Measurements from ENCODE around the gene CLTB.

Gene CLTB

DNA sequence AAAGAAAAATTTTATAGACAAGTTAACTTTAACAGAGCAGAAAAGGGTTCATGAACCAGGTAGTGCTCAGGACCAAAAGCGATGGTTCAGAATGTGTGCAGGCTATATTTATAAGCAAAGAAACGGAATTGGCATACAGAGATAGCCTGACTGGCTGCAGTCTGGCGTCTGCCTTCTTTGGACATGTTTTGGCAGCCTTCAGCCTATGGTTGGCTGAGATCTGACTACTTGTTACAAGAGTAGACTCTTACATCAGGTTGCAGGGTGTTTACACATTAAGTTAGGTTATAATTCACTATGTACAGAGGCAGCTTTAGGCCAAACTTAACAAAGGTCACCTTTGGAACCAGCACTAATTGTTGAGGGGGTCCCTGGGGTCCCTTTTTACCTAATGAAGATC, 34.9 kb downstream of the CLTB start:
- H3K27ac ChIP-seq: no peak overlapping the region
- TF ChIP-seq ZFX (IDR thresholded peaks at IDR 0.05; ENCODE audit: borderline replicate concordance): no peak
- TF ChIP-seq, protein P1, sequence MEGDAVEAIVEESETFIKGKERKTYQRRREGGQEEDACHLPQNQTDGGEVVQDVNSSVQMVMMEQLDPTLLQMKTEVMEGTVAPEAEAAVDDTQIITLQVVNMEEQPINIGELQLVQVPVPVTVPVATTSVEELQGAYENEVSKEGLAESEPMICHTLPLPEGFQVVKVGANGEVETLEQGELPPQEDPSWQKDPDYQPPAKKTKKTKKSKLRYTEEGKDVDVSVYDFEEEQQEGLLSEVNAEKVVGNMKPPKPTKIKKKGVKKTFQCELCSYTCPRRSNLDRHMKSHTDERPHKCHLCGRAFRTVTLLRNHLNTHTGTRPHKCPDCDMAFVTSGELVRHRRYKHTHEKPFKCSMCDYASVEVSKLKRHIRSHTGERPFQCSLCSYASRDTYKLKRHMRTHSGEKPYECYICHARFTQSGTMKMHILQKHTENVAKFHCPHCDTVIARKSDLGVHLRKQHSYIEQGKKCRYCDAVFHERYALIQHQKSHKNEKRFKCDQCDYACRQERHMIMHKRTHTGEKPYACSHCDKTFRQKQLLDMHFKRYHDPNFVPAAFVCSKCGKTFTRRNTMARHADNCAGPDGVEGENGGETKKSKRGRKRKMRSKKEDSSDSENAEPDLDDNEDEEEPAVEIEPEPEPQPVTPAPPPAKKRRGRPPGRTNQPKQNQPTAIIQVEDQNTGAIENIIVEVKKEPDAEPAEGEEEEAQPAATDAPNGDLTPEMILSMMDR (IDR thresholded peaks at IDR 0.05): no peak

DNA sequence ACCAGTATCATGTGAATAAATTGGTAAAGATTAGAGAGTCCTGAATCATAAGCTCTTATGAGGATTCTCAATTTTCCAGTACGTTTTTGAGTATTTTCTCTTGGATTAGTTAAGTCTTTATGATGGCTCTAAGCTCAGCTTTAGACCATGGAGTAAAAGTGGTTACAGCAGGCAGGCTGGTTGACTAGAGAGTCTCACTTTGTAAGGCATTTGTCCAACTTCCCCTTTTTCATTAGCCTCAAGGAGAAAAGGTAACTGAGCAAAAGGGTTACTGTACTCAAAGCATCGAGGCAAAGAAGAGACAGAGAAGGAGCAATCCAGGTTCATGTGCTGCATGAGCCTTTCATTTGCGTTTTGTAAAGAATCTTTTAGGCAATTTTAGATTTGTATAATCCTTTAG, 36.5 kb downstream of the CLTB start:
- no peak for TF ChIP-seq ZFX (IDR thresholded peaks at IDR 0.05; ENCODE audit: borderline replicate concordance)
- TF ChIP-seq, protein P1 (IDR thresholded peaks at IDR 0.05): no peak

DNA sequence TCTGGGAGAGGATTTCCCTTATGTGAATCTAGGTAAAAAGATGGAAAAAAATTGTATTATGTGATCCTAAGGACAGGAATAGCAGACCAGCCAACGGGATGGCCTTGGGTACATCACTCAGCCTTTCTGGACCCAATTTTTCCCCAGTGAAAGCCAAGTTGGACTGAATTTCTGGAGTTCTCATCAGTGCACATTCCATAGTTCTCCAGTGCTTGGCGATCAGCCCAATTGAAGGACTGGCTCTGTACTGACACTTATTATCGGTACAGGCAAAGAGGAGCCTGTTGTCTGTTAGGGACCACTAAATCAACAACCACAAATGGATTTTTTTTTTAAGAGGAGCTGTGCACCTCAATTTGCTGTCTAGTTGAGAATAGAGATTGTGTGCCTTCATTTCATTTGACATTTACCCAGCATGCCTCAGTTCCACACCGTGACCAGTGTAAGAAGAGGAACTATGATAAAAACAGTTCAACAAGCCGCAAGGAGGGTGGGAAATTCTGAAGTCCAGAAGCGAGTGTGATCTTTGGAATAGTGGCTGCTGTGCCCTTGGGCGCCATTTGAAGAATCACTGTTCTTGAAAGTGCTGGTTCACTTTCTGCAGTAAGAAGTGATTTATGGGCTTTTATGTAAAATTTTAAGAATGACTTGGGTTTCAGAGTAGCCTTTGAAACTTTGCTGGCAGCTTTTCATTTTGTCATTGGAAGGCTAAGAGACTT, 43.1 kb downstream of the CLTB start:
- TF ChIP-seq ZFX (IDR thresholded peaks at IDR 0.05; ENCODE audit: borderline replicate concordance): no peak
- TF ChIP-seq, protein P1 (IDR thresholded peaks at IDR 0.05): no peak
- H3K27ac ChIP-seq: no peak overlapping the region

More for the DNA sequence above, 36.5 kb downstream of the CLTB start:
- no peak overlapping the region for H3K27ac ChIP-seq

DNA sequence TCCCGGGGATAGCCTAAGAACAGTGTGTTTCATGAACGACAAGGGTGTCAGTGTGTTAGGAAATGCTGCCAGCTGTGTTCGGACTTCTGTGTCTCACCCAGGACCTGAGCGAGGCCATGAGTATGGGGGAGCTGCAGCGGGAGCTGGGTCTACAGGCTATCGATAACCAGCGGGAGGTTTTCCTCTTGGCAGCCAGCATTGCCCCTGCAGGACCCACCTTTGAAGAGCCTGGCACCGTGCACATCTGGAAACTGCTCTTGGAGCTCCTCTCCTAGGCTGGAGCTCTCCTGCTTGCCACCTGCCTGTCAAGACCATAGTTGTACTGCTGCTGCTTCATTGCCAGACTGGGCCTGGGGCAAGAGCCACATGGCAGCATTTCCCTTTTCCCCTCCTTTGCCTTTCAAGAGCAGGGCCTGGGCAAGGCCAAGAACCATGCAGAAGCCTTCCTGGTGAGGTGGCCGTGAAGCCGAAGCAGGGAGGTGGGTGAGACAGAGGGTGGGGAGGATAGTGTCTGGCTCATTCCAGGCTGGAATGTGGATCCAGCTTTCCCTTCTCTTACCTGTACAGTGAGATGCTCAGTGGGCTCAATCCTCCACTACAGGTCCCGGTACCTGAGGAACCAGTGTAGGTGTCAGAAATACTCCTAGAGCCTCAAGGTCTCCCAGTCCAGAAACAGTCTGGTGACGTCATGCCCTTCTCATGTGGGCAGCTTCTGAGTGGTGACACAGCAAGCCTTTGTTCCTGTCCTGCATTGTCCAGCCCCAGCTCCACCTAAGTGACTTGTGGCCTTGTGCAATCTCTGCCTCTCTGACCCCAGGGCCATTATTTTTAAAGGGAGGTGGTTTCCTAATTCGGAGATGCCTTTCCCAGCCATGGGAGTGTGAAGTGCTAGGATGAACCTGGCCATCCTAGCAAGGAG, 44.5 kb downstream of the CLTB start:
- no peak overlapping the region for H3K27ac ChIP-seq
- TF ChIP-seq ZFX (IDR thresholded peaks at IDR 0.05; ENCODE audit: borderline replicate concordance): no peak
- TF ChIP-seq, protein P1 (IDR thresholded peaks at IDR 0.05): no peak

DNA sequence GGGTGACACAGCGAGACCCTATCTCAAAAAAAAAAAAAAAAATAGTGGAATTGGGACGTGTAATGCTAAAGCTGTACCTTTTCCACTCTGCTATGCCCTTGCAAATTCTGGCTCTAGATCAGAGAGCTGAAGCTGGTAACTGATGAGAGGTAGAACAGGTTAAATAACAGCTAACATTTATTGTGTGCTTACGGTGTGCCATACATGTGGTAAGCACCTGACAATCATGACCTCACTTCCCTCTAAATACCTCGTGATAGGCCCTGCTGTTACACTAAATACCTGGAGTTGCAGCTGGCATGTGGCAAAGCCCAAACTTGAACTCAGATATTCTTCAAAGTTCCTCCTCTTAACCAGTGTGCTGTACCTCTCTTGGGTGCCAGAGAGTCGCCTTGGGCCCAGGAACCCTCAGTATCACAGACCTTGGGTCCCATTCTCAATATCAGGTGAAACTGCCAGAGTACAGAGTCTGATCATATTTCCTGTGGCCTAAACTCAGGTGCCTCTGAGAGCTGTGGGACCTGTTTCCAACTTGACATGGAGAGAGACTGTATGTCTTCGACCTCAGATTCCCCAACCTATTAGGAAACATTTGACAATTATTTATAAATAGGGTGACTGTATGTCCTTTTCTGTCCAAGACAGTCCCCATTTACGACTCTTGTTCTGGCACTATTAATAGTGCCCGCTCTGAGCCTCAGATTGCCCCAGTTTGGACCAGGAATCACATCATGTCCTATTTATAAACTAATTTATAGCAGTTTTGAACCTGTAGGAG, 46.2 kb downstream of the CLTB start:
- H3K27ac ChIP-seq: no peak overlapping the region

DNA sequence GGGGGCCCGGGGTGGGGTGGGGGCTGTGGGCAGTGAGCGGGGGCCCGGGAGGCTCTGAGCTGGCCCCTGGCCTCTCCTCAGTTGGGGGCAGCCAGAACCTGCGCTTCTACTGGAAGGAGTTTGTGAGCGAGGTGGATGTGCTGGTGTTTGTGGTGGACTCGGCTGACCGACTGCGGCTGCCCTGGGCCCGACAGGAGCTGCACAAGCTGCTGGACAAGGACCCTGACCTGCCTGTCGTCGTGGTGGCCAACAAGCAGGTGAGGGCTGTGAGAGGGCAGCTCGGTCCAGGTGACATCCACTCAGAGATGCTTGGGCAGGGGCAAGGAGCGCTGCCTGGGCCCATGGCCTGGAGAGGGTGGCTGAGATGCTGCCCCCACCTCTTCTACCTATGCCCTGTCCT, 47.6 kb downstream of the CLTB start:
- TF ChIP-seq ZFX (IDR thresholded peaks at IDR 0.05; ENCODE audit: borderline replicate concordance): no peak
- H3K27ac ChIP-seq: no peak overlapping the region

More for the DNA sequence above, 46.2 kb downstream of the CLTB start:
- TF ChIP-seq ZFX (IDR thresholded peaks at IDR 0.05; ENCODE audit: borderline replicate concordance): no peak
- TF ChIP-seq, protein P1 (IDR thresholded peaks at IDR 0.05): no peak

DNA sequence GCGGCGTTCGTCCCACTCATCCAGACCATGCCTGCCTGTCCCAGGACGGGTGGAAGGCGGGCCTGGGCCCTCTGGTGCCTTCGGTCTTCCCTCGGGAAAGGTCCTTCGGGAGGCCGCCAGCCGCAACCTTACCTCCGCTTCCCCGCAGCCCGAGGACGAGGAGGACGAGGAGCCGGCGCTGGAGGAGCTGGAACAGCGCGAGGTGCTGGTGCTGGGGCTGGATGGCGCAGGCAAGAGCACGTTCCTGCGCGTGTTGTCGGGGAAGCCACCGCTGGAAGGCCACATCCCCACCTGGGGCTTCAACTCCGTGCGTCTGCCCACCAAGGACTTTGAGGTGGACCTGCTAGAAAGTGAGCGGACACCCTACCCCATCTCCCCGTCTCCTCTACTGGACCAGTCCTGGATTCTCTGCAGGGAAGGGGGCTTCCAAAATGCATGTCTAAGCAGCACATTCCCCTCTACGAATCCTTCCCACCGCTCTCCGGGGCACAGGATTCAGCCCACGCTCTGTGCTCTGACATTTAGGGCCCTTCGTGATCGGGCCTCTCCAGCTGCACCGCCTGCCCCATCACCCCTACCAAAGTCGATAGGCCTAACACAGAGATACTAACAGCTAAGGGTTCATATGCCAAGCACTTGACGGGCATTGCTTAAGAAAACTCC, 50.0 kb downstream of the CLTB start:
- no peak overlapping the region for H3K27ac ChIP-seq

More for the DNA sequence above, 50.0 kb downstream of the CLTB start:
- TF ChIP-seq, protein P1 (IDR thresholded peaks at IDR 0.05): no peak
- no peak for TF ChIP-seq ZFX (IDR thresholded peaks at IDR 0.05; ENCODE audit: borderline replicate concordance)
